Gastrocnemius medialis (tissue), 4 donors: ENCODE results near the gene IGSF9B. TPM values are rescaled to one million over a fixed set of nuclear protein-coding genes. Genes with fewer than 3 reads are reported as not detected.

ENCODE experiments used
- ATAC-seq, 2 donors: fragments of 150-250 bp; one replicate each; pipeline ENCODE4 v1.9.1; 2016
- DNase-seq, 2 donors: peaks; one replicate each; pipeline ENCODE4 v3.0.0-alpha.2; 2019
- H3K27ac ChIP-seq, 4 donors: fragments of 200-600 bp; sonication (generic); 1 replicate in 1 of 4; 2 replicates in 3 of 4; pipeline ENCODE4 v1.5.1; 2016 to 2018; ENCODE audit warnings: mild to moderate bottlenecking in 2 of 4, moderate library complexity in 1 of 4
- H3K27me3 ChIP-seq, 3 donors: fragments of 200-600 bp; sonication (generic) in 2 of 3; 1 replicate in 1 of 3; 2 replicates in 2 of 3; pipeline versions ENCODE4 v1.5.1 to v1.6.0; 2016 to 2019; ENCODE audit warnings: mild to moderate bottlenecking in 1 of 3, moderate library complexity in 1 of 3
- H3K36me3 ChIP-seq, 2 donors: fragments of 200-600 bp; sonication (generic) in 1 of 2; one replicate each; pipeline ENCODE4 v1.5.1; 2017 to 2018
- H3K4me1 ChIP-seq, 2 donors: fragments of 200-600 bp; sonication (generic) in 1 of 2; one replicate each; pipeline ENCODE4 v1.5.1; 2016 to 2017; ENCODE audit warnings: mild to moderate bottlenecking in 2 of 2
- H3K4me3 ChIP-seq, 4 donors: fragments of 200-600 bp; sonication (generic) in 3 of 4; 1 replicate in 1 of 4; 2 replicates in 3 of 4; pipeline ENCODE4 v1.5.1; 2016 to 2019; ENCODE audit warnings: mild to moderate bottlenecking in 2 of 4
- H3K9me3 ChIP-seq, 3 donors: fragments of 200-600 bp; sonication (generic) in 2 of 3; 1 replicate in 1 of 3; 2 replicates in 2 of 3; pipeline ENCODE4 v1.5.1; 2016 to 2019
- CTCF ChIP-seq, 5 experiments: fragments of 450-650 bp in 3 of 5; fragments of 200-600 bp in 2 of 5; sonication (generic) in 2 of 5; IDR thresholded peaks in 4 of 5; conservative IDR thresholded peaks in 1 of 5; 1 replicate in 4 of 5; 2 replicates in 1 of 5; pipeline ENCODE4 v1.5.1; 2016 to 2019; ENCODE audit warnings: antibody characterized with exemption in 5 of 5, mild to moderate bottlenecking in 3 of 5, moderate library complexity in 3 of 5
- POLR2A ChIP-seq, 2 donors: fragments of 450-650 bp; IDR thresholded peaks; one replicate each; pipeline ENCODE4 v1.6.1; 2017; ENCODE audit warnings: antibody characterized with exemption in 2 of 2, mild to moderate bottlenecking in 2 of 2, moderate library complexity in 2 of 2
- in situ Hi-C, 4 donors: fragments of 200-750 bp; cut with MboI; loops; one replicate each; pipeline versions ENCODE4 v1.15.0 to v1.8.0; 2017; ENCODE audit warnings: low sequenced_read_pairs in 4 of 4
- intact Hi-C: fragments of 100-400 bp; cut with DNase I; formaldehyde crosslinking; loops from one replicate; pipeline ENCODE4 v1.15.1; 2023; ENCODE audit warnings: low total_unique reads
- total RNA-seq, 4 donors: library from RNA; depleted of rRNA; stranded (reverse); fragments of >200 nt; gene quantifications; one replicate each; pipeline versions ENCODE4 v1.1.0 to v1.2.3, GENCODE V29; 2016

IGSF9B gene
- total RNA-seq, 4 donors from 2014 or later, result 0.07 to 2.5 (median 1.4) TPM

GRCh38 chr11:133947321-133947756 is 9.4 kb downstream of the IGSF9B start:
- H3K9me3 ChIP-seq, result no peaks in the 10 kb centered on the region
- H3K36me3 ChIP-seq, result no peaks in the 10 kb centered on the region
- no peak overlapping the region for H3K27ac ChIP-seq
- DNase-seq, result no peak
- in situ Hi-C loops (loop anchor here in 3 of 4 donors (25.0 kb wide), 1 partner anchor 190 kb away; no protein-coding TSS in a partner anchor), intact Hi-C loops (no loop called here)
- peaks cover 0 to 2% (median 0%) of the 10 kb centered on the region in 3 donors for H3K27me3 ChIP-seq
- no peak for ATAC-seq
- peaks cover 46 to 58% of the 10 kb centered on the region in 2 donors for H3K4me1 ChIP-seq
- H3K4me3 ChIP-seq, result no peak overlapping the region
- no peak for TF ChIP-seq POLR2A (IDR thresholded peaks at IDR 0.05)
- peak in 3 of 5 experiments; percentile 20 to 42 (median 33) for TF ChIP-seq CTCF (IDR thresholded peaks at IDR 0.05 in 4 of 5, conservative IDR thresholded peaks at IDR 0.05 in 1 of 5)

- no peak for TF ChIP-seq CTCF (IDR thresholded peaks at IDR 0.05 in 4 of 5, conservative IDR thresholded peaks at IDR 0.05 in 1 of 5)
- TF ChIP-seq POLR2A (IDR thresholded peaks at IDR 0.05), result no peak
- Histone ChIP-seq H3K9me3 (no peaks in the 10 kb centered on the region), H3K36me3 (no peaks in the 10 kb centered on the region), H3K27me3 (peaks cover 0 to 2% (median 0%) of the 10 kb centered on the region in 3 donors), H3K4me3 (no peak overlapping the region), H3K27ac (no peak overlapping the region), H3K4me1 (peaks cover 44 to 52% of the 10 kb centered on the region in 2 donors)
- ATAC-seq (no peak), DNase-seq (no peak)
- in situ Hi-C loops, result loop anchor here in 3 of 4 donors (25.0 kb wide), 1 partner anchor 191 kb away; no protein-coding TSS in a partner anchor
- intact Hi-C loops, result no loop called here
Observed at GRCh38 chr11:133946541-133947318, 10.0 kb downstream of the IGSF9B start.

GRCh38 chr11:133946051-133946450 is 10.7 kb downstream of the IGSF9B start:
- Histone ChIP-seq H3K9me3 (no peaks in the 10 kb centered on the region), H3K27ac (no peak overlapping the region), H3K36me3 (no peaks in the 10 kb centered on the region), H3K4me1 (peaks cover 38 to 46% of the 10 kb centered on the region in 2 donors), H3K4me3 (no peak overlapping the region), H3K27me3 (peaks cover 0 to 2% (median 0%) of the 10 kb centered on the region in 3 donors)
- in situ Hi-C loops, result loop anchor here in 3 of 4 donors (25.0 kb wide), 1 partner anchor 191 kb away; no protein-coding TSS in a partner anchor
- intact Hi-C loops, result no loop called here
- ATAC-seq (no peak), DNase-seq (no peak)
- TF ChIP-seq CTCF (IDR thresholded peaks at IDR 0.05 in 4 of 5, conservative IDR thresholded peaks at IDR 0.05 in 1 of 5), result no peak
- no peak for TF ChIP-seq POLR2A (IDR thresholded peaks at IDR 0.05)

GRCh38 chr11:133945087-133945974 is 11.4 kb downstream of the IGSF9B start:
- DNase-seq (no peak), ATAC-seq (peak; percentile 23 to 29)
- Histone ChIP-seq H3K9me3 (no peaks in the 10 kb centered on the region), H3K4me3 (peak overlapping the region in 2 of 4 donors; percentile 11 to 15), H3K27me3 (peaks cover 0 to 2% (median 0%) of the 10 kb centered on the region in 3 donors), H3K4me1 (peaks cover 34 to 40% of the 10 kb centered on the region in 2 donors), H3K27ac (no peak overlapping the region), H3K36me3 (no peaks in the 10 kb centered on the region)
- in situ Hi-C loops, result loop anchor here in 3 of 4 donors (25.0 kb wide), 1 partner anchor 192 kb away; no protein-coding TSS in a partner anchor
- no peak for TF ChIP-seq CTCF (IDR thresholded peaks at IDR 0.05 in 4 of 5, conservative IDR thresholded peaks at IDR 0.05 in 1 of 5)
- TF ChIP-seq POLR2A (IDR thresholded peaks at IDR 0.05), result no peak
- intact Hi-C loops, result no loop called here
